HepG2 (cell line): ENCODE results near the gene LDB3. TPM values are rescaled to one million over a fixed set of nuclear protein-coding genes. Genes with fewer than 3 reads are reported as not detected.

Experiments used
- ATAC-seq: fragments of 200-7000 bp; cut with Tn5 transposase; 3 replicates; pipeline ENCODE4 v1.9.1; 2020; ENCODE audit warnings: mild to moderate bottlenecking, moderate library complexity
- BruUV-seq: library from RNA; stranded (reverse); fragments of 400-500 nt; replicated peaks from 2 replicates; lab custom pipeline; 2021; lab: Mats Ljungman, UMichigan
- CTCF ChIA-PET: fragments of 300-600 bp; formaldehyde crosslinking; extraction: SDS; loops from one replicate; lab custom pipeline; 2021; ENCODE audit warnings: low total read pairs, inconsistent platforms, low intra/inter-chr PET ratio; lab: Yijun Ruan, JAX
- POLR2A ChIA-PET: fragments of 350-600 bp; sonication (Branson Sonifier 250); formaldehyde crosslinking; loops from one replicate; lab custom pipeline; 2020; ENCODE audit warnings: antibody characterized with exemption, inconsistent platforms; lab: Yijun Ruan, JAX
- DNase-seq: peaks from one replicate; pipeline ENCODE4 v3.0.0-alpha.2; 2015; ENCODE audit warnings: low spot score
- FAIRE-seq: peaks from 3 replicates; lab custom pipeline; 2011; peaks lifted over from hg19 to GRCh38; lab: Jason Lieb, UNC
- H2AFZ ChIP-seq: one replicate; pipeline ENCODE4 v1.6.1; 2011; ENCODE audit warnings: low read length, inconsistent platforms
- H3K27ac ChIP-seq: fragments of 300-600 bp; 3 replicates; pipeline ENCODE4 v1.8.0; 2011; ENCODE audit warnings: mixed run types, mild to moderate bottlenecking, mixed read lengths, low read length, inconsistent platforms; ENCODE audit not compliant: insufficient read depth; ENCODE audit errors: extremely low read length
- H3K27me3 ChIP-seq, 2 experiments: fragments of 200-600 bp in 1 of 2; 2 replicates in 1 of 2; 3 replicates in 1 of 2; pipeline versions ENCODE4 v1.6.0 to v1.8.0; 2011; ENCODE audit warnings: low read length in 2 of 2, mild to moderate bottlenecking in 2 of 2, moderate library complexity in 2 of 2, inconsistent platforms in 1 of 2; ENCODE audit not compliant: insufficient read depth in 2 of 2, control insufficient read depth in 1 of 2
- H3K36me3 ChIP-seq, 2 experiments: fragments of 200-600 bp in 1 of 2; replicated peaks in 1 of 2; 2 replicates in 1 of 2; 3 replicates in 1 of 2; pipeline versions ENCODE4 v1.5.1 to v1.8.0; 2011; ENCODE audit warnings: low read length in 2 of 2, inconsistent platforms in 1 of 2; ENCODE audit not compliant: insufficient read depth in 2 of 2, control insufficient read depth in 1 of 2
- H3K4me1 ChIP-seq: 2 replicates; pipeline ENCODE4 v1.5.1; 2012; ENCODE audit warnings: low read length, inconsistent platforms; ENCODE audit not compliant: insufficient read depth
- H3K4me2 ChIP-seq: 2 replicates; pipeline ENCODE4 v1.6.0; 2011; ENCODE audit warnings: low read depth, low read length, inconsistent platforms
- H3K4me3 ChIP-seq, 3 experiments: fragments of 200-600 bp in 1 of 3; sonication (generic), shearing (Covaris generic) in 1 of 3; replicated peaks in 1 of 3; 2 replicates each; pipeline ENCODE4 v1.5.1; 2011 to 2016; ENCODE audit warnings: low read length in 3 of 3, inconsistent platforms in 2 of 3, low read depth in 2 of 3, mild to moderate bottlenecking in 2 of 3, control low read depth in 1 of 3, mixed read lengths in 1 of 3; ENCODE audit not compliant: insufficient read depth in 1 of 3
- H3K79me2 ChIP-seq: one replicate; pipeline ENCODE4 v1.6.1; 2011; ENCODE audit warnings: low read length, inconsistent platforms; ENCODE audit not compliant: insufficient read depth
- H3K9ac ChIP-seq: 2 replicates; pipeline ENCODE4 v1.6.0; 2011; ENCODE audit warnings: mild to moderate bottlenecking, low read depth, low read length, inconsistent platforms; ENCODE audit not compliant: insufficient read depth
- H3K9me3 ChIP-seq: 2 replicates; pipeline ENCODE4 v1.5.1; 2012; ENCODE audit warnings: mild to moderate bottlenecking, low read length
- H4K20me1 ChIP-seq: 2 replicates; pipeline ENCODE4 v1.6.0; 2011; ENCODE audit warnings: inconsistent platforms, mild to moderate bottlenecking, low read length, moderate library complexity; ENCODE audit not compliant: insufficient read depth
- GABPB1 ChIP-seq: IDR thresholded peaks from 2 replicates; pipeline ENCODE4 v1.6.1; 2016; ENCODE audit warnings: mild to moderate bottlenecking, missing genetic modification reagents, moderate library complexity, missing compliant biosample characterization
- HES4 ChIP-seq: sonication (generic); formaldehyde crosslinking; IDR thresholded peaks from 2 replicates; pipeline ENCODE4 v1.9.0; 2021; ENCODE audit warnings: mild to moderate bottlenecking, missing genetic modification reagents, borderline replicate concordance
- POLR2G ChIP-seq: fragments of 200-400 bp; formaldehyde crosslinking; IDR thresholded peaks from 2 replicates; pipeline ENCODE4 v1.6.1; 2018; ENCODE audit warnings: mild to moderate bottlenecking, low read depth, low read length, moderate library complexity
- ZBTB20 ChIP-seq: sonication (generic); formaldehyde crosslinking; IDR thresholded peaks from 2 replicates; pipeline ENCODE4 v1.8.1; 2023; ENCODE audit warnings: missing genetic modification reagents, low read depth, mild to moderate bottlenecking, borderline replicate concordance
- ZNF33A ChIP-seq: sonication (generic); formaldehyde crosslinking; IDR thresholded peaks from 2 replicates; pipeline ENCODE4 v1.5.1; 2020; ENCODE audit warnings: missing genetic modification reagents, mild to moderate bottlenecking, moderate library complexity, borderline replicate concordance
- ZNF44 ChIP-seq: sonication (generic); formaldehyde crosslinking; IDR thresholded peaks from 2 replicates; pipeline ENCODE4 v1.5.1; 2020; ENCODE audit warnings: mild to moderate bottlenecking, missing genetic modification reagents
- WGBS: methylation state at CpG from one replicate; pipeline ENCODE4 v1.1.6; 2017; ENCODE audit warnings: low lambda C conversion rate; 5-methylcytosine and 5-hydroxymethylcytosine counted together
- in situ Hi-C: cut with HindIII; loops from 2 replicates; pipeline ENCODE4 v1.10.0; 2017; ENCODE audit warnings: low pct_unique_long_range_greater_than_20kb; ENCODE audit not compliant: extremely low pct_ligation_motif_present
- intact Hi-C: fragments of 100-400 bp; cut with micrococcal nuclease; formaldehyde crosslinking; loops from one replicate; pipeline ENCODE4 v1.10.0; 2022; ENCODE audit not compliant: unreplicated experiment
- polyA plus RNA-seq, 8 experiments: library from polyadenylated mRNA; depleted of rRNA in 3 of 8; stranded (reverse) in 7 of 8; unstranded in 1 of 8; fragments of >200 nt; fragmentation: Illumina TruSeq in 4 of 8; extraction: Trizol in 4 of 8; gene quantifications; 2 replicates each; pipeline versions ENCODE4 v1.2.1 to v1.2.3, GENCODE V29; 2011 to 2016; ENCODE audit warnings: low read depth in 4 of 8, missing spikeins in 1 of 8, mixed read lengths in 1 of 8; ENCODE audit not compliant: insufficient read depth in 1 of 8
- total RNA-seq, 5 experiments: library from RNA; depleted of rRNA; stranded (reverse); fragments of >200 nt; fragmentation: Illumina TruSeq; extraction: Trizol; gene quantifications; 2 replicates each; pipeline ENCODE4 v1.2.3, GENCODE V29; 2016; ENCODE audit warnings: low read depth in 1 of 5
- TF ChIP-seq, protein P1 (sequence below): sonication (generic); formaldehyde crosslinking; IDR thresholded peaks from 2 replicates; pipeline ENCODE4 v1.4.0; 2020; ENCODE audit warnings: missing genetic modification reagents

The LDB3 gene
- total and polyA plus RNA-seq, 2 of the 13 experiments (the other 11 are each of a cell fraction or from before 2014, with no cell fraction given), result not detected

DNA sequence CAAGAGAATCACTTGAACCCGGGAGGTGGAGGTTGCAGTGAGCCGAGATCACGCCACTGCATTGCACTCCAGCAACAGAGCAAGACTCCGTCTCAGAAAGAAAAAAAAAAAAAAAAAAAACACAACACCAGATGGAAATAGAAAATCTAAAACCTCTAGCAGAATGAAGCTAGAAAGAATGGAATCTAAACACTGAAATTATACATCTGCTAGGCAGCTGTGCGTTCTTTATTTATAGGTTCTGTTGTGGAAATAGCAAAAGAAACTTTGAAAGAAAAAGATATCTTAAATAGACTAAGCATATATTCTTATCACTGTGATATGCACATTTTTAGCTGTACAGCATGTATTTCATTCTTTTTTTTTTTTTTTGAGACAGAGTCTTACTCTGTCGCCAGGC is 105.2 kb downstream of the LDB3 start:
- ChIA-PET CTCF (no interaction called here), POLR2A (interaction anchor here (1.1 kb wide), 1 partner anchor 17 kb away, joined by 3 read pairs; the partner anchor contains the start of gene BMPR1A)
- Histone ChIP-seq H3K4me1 (peaks cover 47% of the 10 kb centered on the region), H3K36me3 (no peaks in the 10 kb centered on the region), H3K27ac (no peak overlapping the region), H4K20me1 (peaks cover 39% of the 10 kb centered on the region), H3K79me2 (peaks cover 66% of the 10 kb centered on the region), H3K4me3 (no peak overlapping the region), H2AFZ (no peak overlapping the region), H3K9me3 (no peaks in the 10 kb centered on the region), H3K9ac (no peak overlapping the region), H3K4me2 (no peak overlapping the region), H3K27me3 (no peaks in the 10 kb centered on the region)
- WGBS, result 96% methylated on average over 6 of the region's 6 CpGs
- intact Hi-C loops, result no loop called here
- FAIRE-seq (no peak), ATAC-seq (no peak), DNase-seq (no peak)
- TF ChIP-seq ZNF44 (CRISPR knock-in tag) (no peak), ZBTB20 (CRISPR knock-in tag) (no peak), ZNF33A (CRISPR knock-in tag) (no peak), GABPB1 (no peak), POLR2G (no peak), HES4 (CRISPR knock-in tag) (no peak)
- TF ChIP-seq, protein P1, sequence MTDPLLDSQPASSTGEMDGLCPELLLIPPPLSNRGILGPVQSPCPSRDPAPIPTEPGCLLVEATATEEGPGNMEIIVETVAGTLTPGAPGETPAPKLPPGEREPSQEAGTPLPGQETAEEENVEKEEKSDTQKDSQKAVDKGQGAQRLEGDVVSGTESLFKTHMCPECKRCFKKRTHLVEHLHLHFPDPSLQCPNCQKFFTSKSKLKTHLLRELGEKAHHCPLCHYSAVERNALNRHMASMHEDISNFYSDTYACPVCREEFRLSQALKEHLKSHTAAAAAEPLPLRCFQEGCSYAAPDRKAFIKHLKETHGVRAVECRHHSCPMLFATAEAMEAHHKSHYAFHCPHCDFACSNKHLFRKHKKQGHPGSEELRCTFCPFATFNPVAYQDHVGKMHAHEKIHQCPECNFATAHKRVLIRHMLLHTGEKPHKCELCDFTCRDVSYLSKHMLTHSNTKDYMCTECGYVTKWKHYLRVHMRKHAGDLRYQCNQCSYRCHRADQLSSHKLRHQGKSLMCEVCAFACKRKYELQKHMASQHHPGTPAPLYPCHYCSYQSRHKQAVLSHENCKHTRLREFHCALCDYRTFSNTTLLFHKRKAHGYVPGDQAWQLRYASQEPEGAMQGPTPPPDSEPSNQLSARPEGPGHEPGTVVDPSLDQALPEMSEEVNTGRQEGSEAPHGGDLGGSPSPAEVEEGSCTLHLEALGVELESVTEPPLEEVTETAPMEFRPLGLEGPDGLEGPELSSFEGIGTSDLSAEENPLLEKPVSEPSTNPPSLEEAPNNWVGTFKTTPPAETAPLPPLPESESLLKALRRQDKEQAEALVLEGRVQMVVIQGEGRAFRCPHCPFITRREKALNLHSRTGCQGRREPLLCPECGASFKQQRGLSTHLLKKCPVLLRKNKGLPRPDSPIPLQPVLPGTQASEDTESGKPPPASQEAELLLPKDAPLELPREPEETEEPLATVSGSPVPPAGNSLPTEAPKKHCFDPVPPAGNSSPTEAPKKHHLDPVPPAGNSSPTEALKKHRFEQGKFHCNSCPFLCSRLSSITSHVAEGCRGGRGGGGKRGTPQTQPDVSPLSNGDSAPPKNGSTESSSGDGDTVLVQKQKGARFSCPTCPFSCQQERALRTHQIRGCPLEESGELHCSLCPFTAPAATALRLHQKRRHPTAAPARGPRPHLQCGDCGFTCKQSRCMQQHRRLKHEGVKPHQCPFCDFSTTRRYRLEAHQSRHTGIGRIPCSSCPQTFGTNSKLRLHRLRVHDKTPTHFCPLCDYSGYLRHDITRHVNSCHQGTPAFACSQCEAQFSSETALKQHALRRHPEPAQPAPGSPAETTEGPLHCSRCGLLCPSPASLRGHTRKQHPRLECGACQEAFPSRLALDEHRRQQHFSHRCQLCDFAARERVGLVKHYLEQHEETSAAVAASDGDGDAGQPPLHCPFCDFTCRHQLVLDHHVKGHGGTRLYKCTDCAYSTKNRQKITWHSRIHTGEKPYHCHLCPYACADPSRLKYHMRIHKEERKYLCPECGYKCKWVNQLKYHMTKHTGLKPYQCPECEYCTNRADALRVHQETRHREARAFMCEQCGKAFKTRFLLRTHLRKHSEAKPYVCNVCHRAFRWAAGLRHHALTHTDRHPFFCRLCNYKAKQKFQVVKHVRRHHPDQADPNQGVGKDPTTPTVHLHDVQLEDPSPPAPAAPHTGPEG (CRISPR knock-in tag), result no peak
- BruUV-seq, result no TSS peak
- in situ Hi-C loops, result no loop called here
